H9 (cell line): ENCODE results near the gene FOXO6. TPM values are rescaled to one million over a fixed set of nuclear protein-coding genes. Genes with fewer than 3 reads are reported as not detected.

ENCODE experiments used
- DNase-seq: peaks from one replicate; pipeline ENCODE4 v3.0.0-alpha.2; 2017
- H2AFZ ChIP-seq: one replicate; pipeline ENCODE4 v1.6.1; 2013; ENCODE audit warnings: mild to moderate bottlenecking, low read length, control low read depth, moderate library complexity
- H2AK5ac ChIP-seq: 2 replicates; pipeline ENCODE4 v1.6.1; 2013; ENCODE audit warnings: low read length, control low read depth, mixed read lengths; ENCODE audit not compliant: insufficient read length
- H2BK120ac ChIP-seq: one replicate; pipeline ENCODE4 v1.6.1; 2013; ENCODE audit warnings: low read depth, mild to moderate bottlenecking, low read length, control low read depth, inconsistent platforms; ENCODE audit not compliant: poor library complexity, severe bottlenecking
- H2BK12ac ChIP-seq: 2 replicates; pipeline ENCODE4 v1.6.1; 2013; ENCODE audit warnings: low read length, control low read depth, mixed read lengths, low read depth; ENCODE audit not compliant: insufficient read length
- H2BK15ac ChIP-seq: 2 replicates; pipeline ENCODE4 v1.6.1; 2013; ENCODE audit warnings: low read depth, low read length, control low read depth
- H2BK20ac ChIP-seq: one replicate; pipeline ENCODE4 v1.6.1; 2013; ENCODE audit warnings: low read depth, mild to moderate bottlenecking, low read length, control low read depth, inconsistent platforms; ENCODE audit not compliant: poor library complexity, severe bottlenecking
- H2BK5ac ChIP-seq: 2 replicates; pipeline ENCODE4 v1.6.1; 2013; ENCODE audit warnings: low read length, control low read depth, mixed read lengths; ENCODE audit not compliant: insufficient read length
- H3K14ac ChIP-seq: 2 replicates; pipeline ENCODE4 v1.6.1; 2013; ENCODE audit warnings: low read length, control low read depth; ENCODE audit not compliant: insufficient read depth
- H3K18ac ChIP-seq: 2 replicates; pipeline ENCODE4 v1.6.1; 2013; ENCODE audit warnings: low read depth, mild to moderate bottlenecking, mixed read lengths, low read length, control low read depth; ENCODE audit not compliant: insufficient read length
- H3K23ac ChIP-seq: 2 replicates; pipeline ENCODE4 v1.6.1; 2013; ENCODE audit warnings: low read length, control low read depth, mixed read lengths, low read depth; ENCODE audit not compliant: insufficient read length
- H3K23me2 ChIP-seq: 2 replicates; pipeline ENCODE4 v1.6.1; 2013; ENCODE audit warnings: low read depth, mild to moderate bottlenecking, mixed read lengths, low read length, control low read depth; ENCODE audit not compliant: insufficient read length, poor library complexity, severe bottlenecking
- H3K27ac ChIP-seq: 2 replicates; pipeline ENCODE4 v1.5.1; 2013; ENCODE audit warnings: low read length, control low read depth, mixed read lengths, low read depth; ENCODE audit not compliant: insufficient read length
- H3K27me3 ChIP-seq: 2 replicates; pipeline ENCODE4 v1.6.1; 2013; ENCODE audit warnings: low read length, control low read depth, inconsistent platforms; ENCODE audit not compliant: insufficient read depth
- H3K4ac ChIP-seq: 2 replicates; pipeline ENCODE4 v1.6.1; 2013; ENCODE audit warnings: low read depth, mild to moderate bottlenecking, control low read depth, inconsistent platforms, low read length, moderate library complexity
- H3K4me1 ChIP-seq: 2 replicates; pipeline ENCODE4 v1.6.1; 2013; ENCODE audit warnings: low read length, control low read depth, inconsistent platforms; ENCODE audit not compliant: insufficient read depth
- H3K4me2 ChIP-seq: 2 replicates; pipeline ENCODE4 v1.6.1; 2013; ENCODE audit warnings: low read length, control low read depth, mixed read lengths; ENCODE audit not compliant: insufficient read length, insufficient read depth
- H3K56ac ChIP-seq: 2 replicates; pipeline ENCODE4 v1.6.1; 2013; ENCODE audit warnings: low read depth, mild to moderate bottlenecking, mixed read lengths, low read length, control low read depth; ENCODE audit not compliant: insufficient read length
- H3K79me1 ChIP-seq: 2 replicates; pipeline ENCODE4 v1.6.1; 2013; ENCODE audit warnings: low read depth, mild to moderate bottlenecking, moderate library complexity, low read length, control low read depth, inconsistent platforms; ENCODE audit not compliant: insufficient read depth, poor library complexity, severe bottlenecking
- H3K79me2 ChIP-seq: 2 replicates; pipeline ENCODE4 v1.6.1; 2013; ENCODE audit warnings: low read length, control low read depth, inconsistent platforms; ENCODE audit not compliant: insufficient read depth
- H3K9ac ChIP-seq: 2 replicates; pipeline ENCODE4 v1.6.1; 2013; ENCODE audit warnings: low read length, control low read depth, mixed read lengths; ENCODE audit not compliant: insufficient read length; ENCODE audit errors: extremely low read depth
- H3K9me3 ChIP-seq: one replicate; pipeline ENCODE4 v1.6.1; 2013; ENCODE audit warnings: low read depth, low read length, inconsistent platforms; ENCODE audit not compliant: control insufficient read depth
- H3T11ph ChIP-seq: one replicate; pipeline ENCODE4 v1.6.1; 2013; ENCODE audit warnings: mild to moderate bottlenecking, low read length, control low read depth, inconsistent platforms
- H4K20me1 ChIP-seq: one replicate; pipeline ENCODE4 v1.6.1; 2013; ENCODE audit not compliant: control insufficient read depth, insufficient read length, insufficient read depth
- H4K5ac ChIP-seq: 2 replicates; pipeline ENCODE4 v1.6.1; 2013; ENCODE audit warnings: low read depth, mild to moderate bottlenecking, mixed read lengths, low read length, control low read depth; ENCODE audit not compliant: insufficient read length
- H4K8ac ChIP-seq: replicated peaks from 2 replicates; pipeline ENCODE4 v1.6.1; 2013; ENCODE audit warnings: low read length, control low read depth, mixed read lengths, low read depth; ENCODE audit not compliant: insufficient read length
- H4K91ac ChIP-seq: 2 replicates; pipeline ENCODE4 v1.6.1; 2013; ENCODE audit warnings: low read depth, mild to moderate bottlenecking, moderate library complexity, mixed read lengths, low read length, control low read depth; ENCODE audit not compliant: insufficient read length
- H3K27ac Mint-ChIP-seq, 3 experiments: 2 replicates in 2 of 3; 3 replicates in 1 of 3; pipeline ENCODE4 v1.8.0; 2020 to 2021; ENCODE audit warnings: mixed read lengths in 3 of 3, mild to moderate bottlenecking in 1 of 3, moderate library complexity in 1 of 3
- H3K27me3 Mint-ChIP-seq: 2 replicates; pipeline ENCODE4 v1.8.0; 2021; ENCODE audit warnings: low read depth, mild to moderate bottlenecking, moderate library complexity, mixed read lengths
- H3K36me3 Mint-ChIP-seq, 3 experiments: 2 replicates in 2 of 3; 3 replicates in 1 of 3; pipeline ENCODE4 v1.8.0; 2020 to 2021; ENCODE audit warnings: low read depth in 3 of 3, mixed read lengths in 3 of 3; ENCODE audit not compliant: insufficient read depth in 1 of 3
- H3K4me1 Mint-ChIP-seq, 2 experiments: 2 replicates each; pipeline ENCODE4 v1.8.0; 2020; ENCODE audit warnings: mixed read lengths in 2 of 2
- H3K4me3 Mint-ChIP-seq, 2 experiments: 2 replicates in 1 of 2; 3 replicates in 1 of 2; pipeline ENCODE4 v1.8.0; 2020 to 2021; ENCODE audit warnings: mild to moderate bottlenecking in 2 of 2, mixed read lengths in 2 of 2, moderate library complexity in 1 of 2
- H3K9me3 Mint-ChIP-seq, 2 experiments: 2 replicates in 1 of 2; 3 replicates in 1 of 2; pipeline ENCODE4 v1.8.0; 2020; ENCODE audit warnings: mild to moderate bottlenecking in 2 of 2, mixed read lengths in 2 of 2, moderate library complexity in 1 of 2
- CTCF ChIP-seq: fragments of 200-600 bp; sonication (generic); conservative IDR thresholded peaks from 3 replicates; pipeline ENCODE4 v1.8.0; 2021; ENCODE audit warnings: antibody characterized with exemption, mild to moderate bottlenecking
- WGBS: extraction: QIAGEN DNeasy Blood & Tissue Kit; methylation state at CpG from one replicate; pipeline ENCODE4 v1.1.7; 2013; ENCODE audit warnings: missing lambda C conversion rate, low lambda C conversion rate, mixed read lengths; ENCODE audit not compliant: insufficient read length; ENCODE audit errors: extremely low coverage; 5-methylcytosine and 5-hydroxymethylcytosine counted together
- total RNA-seq: library from RNA; stranded (reverse); gene quantifications from 2 replicates; pipeline ENCODE4 v1.2.1, GENCODE V29; 2021

Gene FOXO6
- total RNA-seq, 1 experiment from 2014 or later = 0.83 TPM

- Histone ChIP-seq H4K20me1 (no peaks in the 10 kb centered on the region), H3K4me1 (peaks cover 9% of the 10 kb centered on the region; the same call in 1 of the 2 replicates), H3K4me2 (no peak overlapping the region), H3K9me3 (no peaks in the 10 kb centered on the region), H2BK20ac (no peak overlapping the region), H3K27ac (no peak overlapping the region), H3K18ac (no peak overlapping the region), H3K27me3 (peaks cover 11% of the 10 kb centered on the region; the same call in 1 of the 2 replicates), H3K9ac (no peak overlapping the region), H3K79me1 (no peaks in the 10 kb centered on the region), H3T11ph (no peak overlapping the region), H4K8ac (no peak overlapping the region), H3K4ac (no peak overlapping the region), H3K23me2 (peaks cover 22% of the 10 kb centered on the region), H3K14ac (no peak overlapping the region), H2AFZ (no peak overlapping the region), H3K56ac (no peak overlapping the region), H2BK12ac (no peak overlapping the region), H4K91ac (no peak overlapping the region), H2BK15ac (no peak overlapping the region), H2BK5ac (no peak overlapping the region), H3K23ac (no peak overlapping the region), H3K79me2 (no peaks in the 10 kb centered on the region), H4K5ac (no peak overlapping the region), H2BK120ac (no peak overlapping the region), H2AK5ac (no peak overlapping the region)
- no CpG with 5 or more reads among the region's 2 CpGs for WGBS
- Mint-ChIP-seq H3K4me1 (peaks cover 30 to 45% of the 10 kb centered on the region in 2 experiments), H3K27ac (no peak overlapping the region), H3K4me3 (peak overlapping the region; percentile 30 to 54; a peak in 2 of 5 replicates), H3K9me3 (no peaks in the 10 kb centered on the region; a peak in 2 of 5 replicates), H3K27me3 (peaks cover 59% of the 10 kb centered on the region), H3K36me3 (no peaks in the 10 kb centered on the region; a peak in 1 of 7 replicates)
- no peak for DNase-seq
- no peak for TF ChIP-seq CTCF
Observed at GRCh38 chr1:41380195-41380594, 19.0 kb downstream of the FOXO6 start.
